T1000 (cell line): ENCODE data around the gene CISH.

Source experiments
- DNase-seq: peaks from one replicate; lab custom pipeline; 2025; ENCODE audit warnings: mixed read lengths; lab: John Stamatoyannopoulos, UW

CISH gene

DNA sequence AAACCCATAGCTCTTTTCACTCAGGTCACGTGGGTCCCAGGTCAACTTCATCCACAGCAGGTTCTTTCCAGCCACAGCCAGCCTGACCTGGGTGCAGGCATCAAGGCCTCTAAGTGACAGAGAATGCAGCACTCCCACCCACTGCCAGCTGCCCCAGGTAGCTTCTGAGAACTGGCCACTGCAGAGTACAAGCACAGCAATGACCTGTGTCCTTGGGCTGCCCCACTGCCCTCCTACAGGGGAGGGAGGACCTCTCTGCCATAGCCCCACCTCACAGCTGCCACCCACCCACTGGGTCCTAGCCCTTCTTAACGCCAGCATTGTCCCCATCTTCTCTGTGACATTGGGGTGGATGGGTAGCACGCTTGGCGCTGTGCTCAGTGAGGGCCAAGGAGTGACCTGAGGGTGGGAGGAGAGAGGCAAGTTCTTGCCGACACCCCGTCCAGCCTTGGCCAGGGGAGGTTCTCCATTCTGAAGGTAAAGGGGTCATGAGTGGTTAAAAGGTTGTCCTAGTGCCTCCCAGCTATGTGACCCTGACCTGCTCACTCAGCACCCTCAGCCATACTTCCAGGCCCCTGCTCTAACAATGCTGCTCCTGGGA lies 12.4 kb downstream of the CISH start:
- no peak for DNase-seq

DNA sequence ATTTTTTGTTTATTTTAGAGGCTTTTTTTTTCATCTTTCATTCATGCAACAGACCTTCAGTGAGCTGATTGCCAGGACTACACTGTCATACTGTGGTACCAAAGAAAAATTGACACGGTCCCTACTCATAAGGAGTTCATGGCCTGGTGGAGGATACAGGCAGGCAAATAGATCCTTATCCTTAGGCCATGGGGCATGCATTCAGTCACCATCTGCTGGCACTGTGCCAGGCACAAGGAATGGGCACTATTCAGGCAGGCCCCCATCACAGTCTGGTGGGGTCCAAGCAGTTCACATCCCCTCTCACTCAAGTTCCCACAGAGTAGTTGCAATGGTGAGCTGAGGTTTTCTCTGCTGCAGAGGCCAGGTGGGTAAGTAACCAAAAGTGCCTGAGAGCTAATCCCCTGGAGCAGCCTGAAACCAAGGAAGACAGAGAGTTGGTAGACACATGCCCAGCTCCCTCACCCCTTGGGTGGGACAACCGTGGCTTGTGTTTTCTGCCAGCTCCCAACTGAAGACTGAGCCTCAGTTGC lies 17.3 kb downstream of the CISH start:
- no peak for DNase-seq

- DNase-seq, result no peak
Observed at GRCh38 chr3:50592568-50592967, 19.0 kb downstream of the CISH start.

GRCh38 chr3:50591196-50591741 lies 20.3 kb downstream of the CISH start:
- no peak for DNase-seq

DNA sequence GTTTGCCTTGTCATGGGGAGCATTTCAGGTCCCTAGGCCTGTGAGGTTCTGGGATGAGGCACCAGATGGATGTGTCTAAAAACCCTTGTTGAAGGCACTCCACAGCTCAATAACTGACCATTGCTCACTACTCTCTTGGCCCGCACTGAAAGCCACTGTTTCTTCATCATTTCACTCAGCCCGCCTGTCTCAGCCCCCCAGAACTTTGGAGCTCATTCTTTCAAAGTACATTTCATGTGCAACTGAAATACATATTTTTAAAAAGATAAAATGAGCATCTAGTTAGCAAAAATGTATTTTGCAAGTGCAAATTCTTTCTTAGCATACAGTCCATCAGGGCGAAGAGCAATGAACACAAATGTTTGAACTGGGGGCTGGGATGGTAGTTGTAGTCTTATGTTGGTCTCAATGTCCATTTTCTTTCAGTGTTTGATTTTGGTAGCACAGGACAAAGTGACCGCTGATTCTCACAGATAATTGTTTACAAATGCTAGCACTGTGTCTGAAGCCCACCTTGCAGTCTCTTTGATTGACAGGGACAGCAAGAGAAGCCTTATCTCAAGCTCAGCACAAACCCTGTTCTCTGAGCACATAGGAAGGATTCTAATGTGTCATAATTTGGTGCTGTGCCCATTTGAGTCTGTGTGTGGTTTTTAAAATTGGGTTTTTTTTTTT lies 22.7 kb downstream of the CISH start:
- no peak for DNase-seq

DNA sequence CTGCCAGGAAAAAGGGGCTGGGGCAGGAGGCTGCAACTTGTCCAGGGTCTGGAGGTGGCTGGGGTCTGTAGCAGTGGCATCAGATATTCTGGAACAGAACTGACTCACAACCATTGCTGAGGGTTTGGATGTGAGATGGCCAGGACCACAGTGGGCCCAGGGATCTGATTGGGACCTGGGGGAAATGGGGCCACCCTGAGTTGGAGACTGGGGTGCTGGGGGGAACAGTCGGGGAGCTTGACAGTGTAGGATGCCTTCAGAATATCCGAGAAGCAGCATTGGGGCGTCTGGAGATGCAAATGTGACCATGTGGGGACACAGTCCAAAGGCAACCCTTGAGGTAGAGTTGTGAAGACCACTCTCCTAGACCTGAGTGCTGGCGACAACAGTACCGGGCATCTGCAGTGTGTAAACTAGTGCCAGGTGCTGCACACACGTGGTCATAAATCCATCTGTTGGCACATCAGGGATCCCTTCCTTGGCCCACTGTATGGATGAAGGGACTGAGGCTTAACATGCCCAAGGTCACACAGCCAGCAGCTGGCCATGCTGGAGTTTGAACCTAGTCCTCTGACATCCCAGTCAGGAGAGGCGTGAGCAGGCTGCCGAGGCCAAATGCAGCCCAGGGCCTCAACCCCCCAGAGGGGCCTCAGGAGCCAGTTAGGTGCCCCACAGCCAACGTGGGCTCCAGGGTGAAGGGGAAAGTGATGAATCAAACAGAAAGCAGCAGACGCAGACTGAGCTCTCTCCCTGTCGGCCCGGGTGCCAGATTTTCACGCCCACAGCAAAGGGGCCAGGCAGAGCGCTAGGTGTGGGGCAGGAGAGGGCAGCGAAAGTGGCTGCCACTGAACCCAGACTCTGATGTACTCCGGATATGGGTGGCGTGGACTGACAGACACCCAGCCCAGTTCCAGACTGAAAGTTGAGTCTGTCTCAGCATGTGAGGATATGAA lies 23.5 kb downstream of the CISH start:
- DNase-seq, result no peak

DNA sequence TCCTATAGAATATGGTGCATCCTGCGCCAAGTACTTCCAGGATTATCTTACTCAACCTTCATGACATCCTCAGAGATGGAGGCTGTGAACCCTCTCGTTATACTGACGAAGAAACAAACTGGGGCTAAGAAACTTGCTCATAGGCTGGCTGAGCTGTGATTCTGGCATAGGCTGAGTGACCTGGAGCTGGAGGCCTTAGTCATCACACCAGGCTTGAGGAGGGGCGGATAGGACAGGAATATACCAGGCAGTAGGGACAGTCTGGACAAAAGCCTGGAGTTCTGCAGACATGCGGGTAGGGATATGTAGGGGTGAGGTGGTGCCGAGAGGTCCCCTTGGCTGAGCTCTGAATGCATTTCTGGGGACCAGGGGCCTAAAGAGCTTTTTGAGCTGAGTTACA lies 24.2 kb downstream of the CISH start:
- DNase-seq, result no peak

- no peak for DNase-seq
Observed at GRCh38 chr3:50586763-50587070, 24.9 kb downstream of the CISH start.

- no peak for DNase-seq
Observed at GRCh38 chr3:50585919-50586762, 25.4 kb downstream of the CISH start.

DNA sequence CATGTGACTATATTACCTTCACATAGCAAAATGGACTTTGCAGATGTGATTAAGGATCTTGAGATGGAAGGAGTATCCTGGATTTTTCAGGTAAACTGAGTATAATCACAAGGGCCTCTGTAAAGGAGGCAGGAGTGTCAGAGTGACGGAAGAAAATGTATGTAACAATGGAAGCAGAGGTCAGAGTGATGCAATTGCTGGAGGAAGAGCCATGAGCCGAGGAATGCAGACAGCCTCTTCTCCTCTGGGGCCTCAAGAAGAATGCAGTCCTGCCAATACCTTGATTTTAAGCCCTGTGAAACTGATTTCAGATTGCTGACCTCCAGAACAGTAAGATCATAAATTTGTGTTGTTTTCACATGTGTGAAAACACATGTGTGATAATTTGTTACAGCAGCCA lies 27.2 kb downstream of the CISH start:
- DNase-seq, result no peak

DNA sequence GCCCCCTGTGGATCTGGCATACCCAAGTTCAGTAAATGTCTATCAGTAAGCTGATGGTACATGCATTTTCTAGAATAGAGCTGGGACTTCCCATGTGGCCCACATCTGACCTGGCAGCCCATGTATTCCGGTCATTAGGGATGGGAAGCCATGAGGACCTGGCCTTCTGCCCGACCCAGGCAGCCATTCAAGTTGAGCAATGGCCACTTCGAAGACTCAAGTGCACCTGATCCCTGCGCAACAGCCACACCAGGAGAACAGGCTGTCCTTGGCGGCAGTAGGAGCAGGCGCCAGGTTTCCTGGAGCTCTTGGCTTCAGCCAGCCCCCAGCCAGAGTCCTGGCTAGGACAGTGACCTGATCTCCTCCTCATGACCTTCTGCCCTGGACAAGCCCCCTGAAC lies 27.7 kb downstream of the CISH start:
- no peak for DNase-seq

- DNase-seq, result no peak
Observed at GRCh38 chr3:50582083-50582482, 29.5 kb downstream of the CISH start.

DNA sequence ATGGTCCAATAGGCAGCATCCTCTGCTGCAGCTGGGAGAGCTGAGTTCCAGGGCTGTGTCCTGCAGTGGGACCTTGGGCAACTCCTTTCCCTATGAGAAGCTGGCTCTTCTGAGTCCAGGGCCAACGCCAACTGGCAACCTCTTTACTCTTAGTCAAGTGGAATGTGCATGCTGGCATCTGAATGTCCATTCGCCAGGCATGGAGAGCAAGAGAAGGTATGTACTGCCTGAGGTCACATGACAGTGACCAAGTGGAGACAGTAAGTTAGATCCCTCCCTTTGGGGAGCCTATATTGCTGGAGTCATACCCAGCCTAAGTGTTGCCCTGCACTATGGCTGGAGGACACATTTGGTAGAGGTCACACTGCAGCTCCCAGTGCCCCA lies 30.1 kb downstream of the CISH start:
- DNase-seq, result no peak

- DNase-seq, result no peak
Observed at GRCh38 chr3:50580683-50581458, 30.7 kb downstream of the CISH start.

DNA sequence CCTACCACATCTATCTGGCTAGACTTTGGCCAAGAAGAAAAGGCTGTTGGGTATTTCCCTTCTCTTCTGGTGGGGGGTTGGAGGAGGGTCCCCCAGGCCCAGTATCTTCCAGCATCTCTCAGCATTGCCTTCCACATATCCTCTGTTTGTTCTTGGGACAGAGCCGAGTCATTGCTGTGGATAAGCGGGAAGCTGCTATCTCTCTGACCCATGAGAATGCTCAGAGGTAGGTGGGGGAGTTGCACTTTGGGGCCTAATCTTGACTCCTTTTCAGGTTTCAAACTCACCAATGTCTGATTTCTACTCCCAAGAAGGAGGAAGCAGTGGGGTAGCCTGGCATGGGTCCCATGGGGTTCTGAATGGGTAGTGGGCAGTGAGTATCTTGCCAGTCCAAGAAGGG lies 34.2 kb downstream of the CISH start:
- DNase-seq, result no peak

GRCh38 chr3:50575372-50575771 lies 36.2 kb downstream of the CISH start:
- DNase-seq, result no peak

- no peak for DNase-seq
Observed at GRCh38 chr3:50574444-50574831, 37.1 kb downstream of the CISH start.

DNA sequence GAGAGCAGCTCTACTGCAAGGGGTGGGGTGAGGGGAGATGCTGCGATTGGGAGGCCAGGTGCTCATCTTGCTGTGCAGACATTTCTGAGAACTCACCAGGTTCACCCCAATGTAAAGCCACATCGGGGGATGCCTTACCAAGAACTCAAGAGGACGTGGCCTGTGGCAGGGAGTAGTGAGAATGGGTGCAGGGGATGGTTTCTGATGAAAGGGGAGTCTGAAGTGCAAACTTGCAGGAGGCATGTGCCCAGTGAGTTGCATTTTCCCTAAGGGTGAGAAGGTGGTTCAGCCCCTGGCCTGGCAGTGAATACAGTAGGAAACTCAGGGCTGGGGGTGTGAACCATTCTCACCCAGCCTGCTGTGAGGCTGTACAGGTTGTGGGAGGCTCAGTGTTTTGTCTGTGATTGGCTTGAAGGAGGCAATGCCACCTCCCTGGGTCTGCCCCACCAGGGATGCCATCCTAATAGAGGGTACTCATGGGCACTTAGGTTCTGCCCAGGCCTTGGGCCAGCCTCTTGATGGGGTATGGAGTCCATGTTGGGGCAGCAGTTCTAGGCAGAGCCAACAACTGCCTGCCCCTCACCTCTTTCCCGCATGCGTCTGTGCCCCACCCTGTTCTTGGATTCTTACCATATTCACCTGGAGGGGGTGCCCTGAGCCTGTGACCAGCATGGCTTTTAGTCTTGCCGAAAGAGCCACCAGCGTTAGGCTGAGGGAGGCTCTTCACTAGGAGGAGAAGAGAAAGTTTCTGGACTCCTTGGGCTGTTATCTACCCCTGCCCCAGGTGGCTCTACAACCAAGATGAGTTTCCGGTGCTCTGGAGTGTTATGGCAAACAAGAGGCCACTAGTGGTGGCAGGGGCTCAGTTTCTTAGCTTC lies 37.8 kb downstream of the CISH start:
- DNase-seq, result no peak

GRCh38 chr3:50572801-50573371 lies 38.7 kb downstream of the CISH start:
- no peak for DNase-seq

DNA sequence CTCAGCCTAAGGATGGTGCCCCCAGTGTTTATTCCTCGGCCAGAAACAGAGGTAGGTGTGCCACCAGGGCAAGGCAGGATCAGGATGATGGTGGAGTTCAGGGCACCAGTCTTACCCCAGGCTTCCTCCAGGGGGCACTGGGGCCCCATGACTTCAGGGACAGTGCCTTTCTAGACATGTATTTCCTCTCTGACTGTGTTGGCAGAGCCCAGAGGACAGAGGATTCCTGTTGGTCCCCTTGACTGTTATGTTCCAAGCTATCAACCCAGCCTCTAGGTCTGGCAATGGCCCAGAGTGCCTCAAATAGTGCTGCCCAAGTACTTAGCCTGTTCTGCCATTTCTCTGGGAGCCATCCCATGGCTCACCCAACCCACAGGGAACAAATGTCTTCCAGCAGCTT lies 39.4 kb downstream of the CISH start:
- DNase-seq, result peak; percentile 57
